ENCODE measurements around the gene SPSB4. TPM values are rescaled to one million over a fixed set of nuclear protein-coding genes. Genes with fewer than 3 reads are reported as not detected.

The SPSB4 gene
- total RNA-seq, 1 experiment from 2014 or later, result 0.23 TPM

GRCh38 chr3:141065841-141066805 lies 15.0 kb downstream of the SPSB4 start:
- DNase-seq, result no peak

DNA sequence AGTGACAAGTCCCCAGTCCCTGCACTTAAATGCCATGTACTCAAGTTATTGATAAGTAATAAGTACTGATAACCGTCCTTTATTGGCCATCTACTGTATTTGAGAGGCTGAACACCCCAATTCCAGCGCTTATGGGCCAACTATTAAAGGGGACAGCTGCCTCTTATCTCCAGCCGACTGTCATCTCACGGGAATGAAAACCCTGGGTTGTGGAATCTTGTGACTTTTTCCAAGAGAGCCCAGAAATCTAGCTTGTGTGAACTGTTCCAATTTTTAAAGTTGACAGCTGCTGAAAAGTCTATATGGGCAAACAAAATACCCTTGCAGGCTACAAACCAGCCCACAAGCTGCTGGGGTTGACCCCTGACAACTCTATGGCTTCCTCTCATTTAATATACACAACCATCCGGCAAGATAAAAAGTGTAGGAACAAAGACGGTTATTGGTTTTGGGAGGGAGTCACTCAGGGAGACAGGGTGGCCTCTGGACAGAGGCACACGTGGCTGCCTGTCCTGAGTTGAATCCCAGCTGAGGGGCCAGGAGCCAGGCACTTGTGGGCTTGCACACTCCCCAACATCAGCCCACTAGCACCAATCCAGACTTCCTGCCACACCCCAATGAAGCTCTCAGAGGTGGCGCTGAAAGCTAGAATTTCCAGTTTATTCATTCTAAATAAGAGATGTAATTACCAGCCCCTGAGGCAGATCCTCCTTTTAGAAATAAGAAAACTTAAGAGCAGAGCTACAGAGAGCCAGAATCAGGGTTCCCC lies 16.2 kb downstream of the SPSB4 start:
- Histone ChIP-seq H3K4me3 (no peak overlapping the region), H3K36me3 (no peaks in the 10 kb centered on the region), H3K9me3 (no peaks in the 10 kb centered on the region), H3K27me3 (0 out of 2 replicates have a peak, but pooled peaks cover 3% of the 10 kb centered on the region)
- no peak for DNase-seq

More at GRCh38 chr3:141065841-141066805, 15.0 kb downstream of the SPSB4 start:
- no peaks in the 10 kb centered on the region for H3K9me3 ChIP-seq
- H3K27me3 ChIP-seq, result 0 out of 2 replicates have a peak, but pooled peaks cover 3% of the 10 kb centered on the region
- H3K4me3 ChIP-seq, result no peak overlapping the region
- H3K36me3 ChIP-seq, result no peaks in the 10 kb centered on the region

DNA sequence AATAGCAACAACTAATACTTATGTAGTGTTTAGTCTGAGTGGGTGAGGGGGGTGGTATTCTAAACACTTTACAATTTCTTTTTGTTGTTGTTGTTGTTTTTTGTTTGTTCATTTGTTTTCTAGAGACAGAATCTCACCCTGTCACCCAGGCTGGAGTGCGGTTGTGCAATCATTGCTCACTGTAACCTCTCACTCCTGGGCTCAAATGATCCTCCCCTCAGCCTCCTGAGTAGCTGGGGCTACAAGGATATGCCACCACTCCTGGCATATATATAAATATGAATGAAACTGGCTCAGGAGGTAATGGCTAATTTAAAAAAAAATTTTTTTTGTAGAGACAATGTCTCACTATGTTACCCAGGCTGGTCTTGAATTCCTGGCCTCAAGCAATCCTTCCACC lies 19.1 kb downstream of the SPSB4 start:
- Histone ChIP-seq H3K9me3 (no peaks in the 10 kb centered on the region), H3K36me3 (no peaks in the 10 kb centered on the region), H3K27me3 (no peaks in the 10 kb centered on the region), H3K4me3 (no peak overlapping the region)
- DNase-seq, result no peak

- DNase-seq, result no peak
- Histone ChIP-seq H3K4me3 (no peak overlapping the region), H3K9me3 (no peaks in the 10 kb centered on the region), H3K36me3 (no peaks in the 10 kb centered on the region), H3K27me3 (no peaks in the 10 kb centered on the region)
Observed at GRCh38 chr3:141070727-141071357, 19.7 kb downstream of the SPSB4 start.

GRCh38 chr3:141071681-141072260 lies 20.6 kb downstream of the SPSB4 start:
- DNase-seq, result no peak
- Histone ChIP-seq H3K36me3 (no peaks in the 10 kb centered on the region), H3K27me3 (no peaks in the 10 kb centered on the region), H3K4me3 (no peak overlapping the region), H3K9me3 (no peaks in the 10 kb centered on the region)

GRCh38 chr3:141072950-141073349 lies 21.8 kb downstream of the SPSB4 start:
- DNase-seq, result no peak

GRCh38 chr3:141073580-141073979 lies 22.4 kb downstream of the SPSB4 start:
- H3K4me3 ChIP-seq, result no peak overlapping the region
- H3K36me3 ChIP-seq, result no peaks in the 10 kb centered on the region
- H3K27me3 ChIP-seq, result no peaks in the 10 kb centered on the region
- DNase-seq, result no peak
- H3K9me3 ChIP-seq, result no peaks in the 10 kb centered on the region

More at GRCh38 chr3:141072950-141073349, 21.8 kb downstream of the SPSB4 start:
- H3K9me3 ChIP-seq, result no peaks in the 10 kb centered on the region
- no peaks in the 10 kb centered on the region for H3K36me3 ChIP-seq
- H3K27me3 ChIP-seq, result no peaks in the 10 kb centered on the region
- H3K4me3 ChIP-seq, result no peak overlapping the region

DNA sequence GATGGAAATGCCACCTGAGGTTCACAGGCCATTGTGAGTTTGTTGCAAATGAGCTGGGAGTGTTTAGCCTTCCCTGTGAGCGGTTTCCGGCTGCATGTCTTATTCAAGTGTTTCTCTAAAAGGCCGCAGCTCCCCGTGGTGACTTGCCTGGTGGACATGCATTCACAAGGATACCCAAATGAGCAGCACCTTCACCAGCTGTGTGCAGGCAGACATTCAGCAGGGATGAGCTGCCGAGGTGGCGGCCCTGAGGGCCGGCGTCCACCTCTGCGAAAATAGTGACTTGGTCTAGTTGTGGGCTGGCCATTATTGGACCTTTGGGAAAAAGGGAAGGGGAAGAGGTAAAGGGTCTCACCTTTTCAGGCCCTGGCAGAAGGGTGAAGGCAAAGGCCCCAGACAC lies 23.4 kb downstream of the SPSB4 start:
- Histone ChIP-seq H3K36me3 (no peaks in the 10 kb centered on the region), H3K27me3 (no peaks in the 10 kb centered on the region), H3K4me3 (no peak overlapping the region), H3K9me3 (no peaks in the 10 kb centered on the region)
- DNase-seq, result no peak

DNA sequence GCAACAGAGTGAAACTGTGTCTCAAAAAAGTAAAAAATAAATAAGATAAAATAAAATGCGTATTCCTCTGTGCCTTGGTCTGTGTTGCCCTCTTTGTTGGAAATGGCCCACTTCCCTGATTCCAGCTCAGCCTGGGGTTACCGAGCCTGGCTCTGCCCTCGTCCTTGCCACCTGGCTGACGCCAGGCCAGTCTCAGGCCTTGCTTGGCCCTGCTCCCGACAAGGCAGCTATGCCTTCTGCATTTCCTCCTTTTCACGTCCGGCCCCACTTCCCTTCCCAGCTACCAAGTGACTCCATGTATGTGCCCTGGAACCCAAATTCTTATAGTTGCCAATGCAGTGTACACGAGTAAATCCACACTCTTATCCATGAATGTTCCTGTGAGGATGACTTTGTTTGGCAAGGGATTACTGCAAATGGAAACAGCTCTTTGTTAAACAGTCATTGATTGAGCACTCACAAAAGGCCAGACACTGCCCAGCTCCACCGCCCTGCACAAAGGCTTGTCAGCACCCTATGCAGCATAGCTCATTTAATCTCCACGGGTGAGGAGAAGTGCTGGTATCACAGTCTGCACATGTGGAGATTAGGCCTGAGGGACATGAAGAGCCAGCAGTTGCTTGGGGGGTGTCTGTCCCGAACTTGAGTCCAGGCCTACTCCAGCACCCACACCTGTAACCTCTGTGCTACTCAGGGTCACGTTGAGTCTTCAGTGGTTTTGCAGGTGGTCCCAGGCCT lies 25.1 kb downstream of the SPSB4 start:
- Histone ChIP-seq H3K4me3 (no peak overlapping the region), H3K9me3 (no peaks in the 10 kb centered on the region), H3K27me3 (no peaks in the 10 kb centered on the region), H3K36me3 (no peaks in the 10 kb centered on the region)
- DNase-seq, result no peak

DNA sequence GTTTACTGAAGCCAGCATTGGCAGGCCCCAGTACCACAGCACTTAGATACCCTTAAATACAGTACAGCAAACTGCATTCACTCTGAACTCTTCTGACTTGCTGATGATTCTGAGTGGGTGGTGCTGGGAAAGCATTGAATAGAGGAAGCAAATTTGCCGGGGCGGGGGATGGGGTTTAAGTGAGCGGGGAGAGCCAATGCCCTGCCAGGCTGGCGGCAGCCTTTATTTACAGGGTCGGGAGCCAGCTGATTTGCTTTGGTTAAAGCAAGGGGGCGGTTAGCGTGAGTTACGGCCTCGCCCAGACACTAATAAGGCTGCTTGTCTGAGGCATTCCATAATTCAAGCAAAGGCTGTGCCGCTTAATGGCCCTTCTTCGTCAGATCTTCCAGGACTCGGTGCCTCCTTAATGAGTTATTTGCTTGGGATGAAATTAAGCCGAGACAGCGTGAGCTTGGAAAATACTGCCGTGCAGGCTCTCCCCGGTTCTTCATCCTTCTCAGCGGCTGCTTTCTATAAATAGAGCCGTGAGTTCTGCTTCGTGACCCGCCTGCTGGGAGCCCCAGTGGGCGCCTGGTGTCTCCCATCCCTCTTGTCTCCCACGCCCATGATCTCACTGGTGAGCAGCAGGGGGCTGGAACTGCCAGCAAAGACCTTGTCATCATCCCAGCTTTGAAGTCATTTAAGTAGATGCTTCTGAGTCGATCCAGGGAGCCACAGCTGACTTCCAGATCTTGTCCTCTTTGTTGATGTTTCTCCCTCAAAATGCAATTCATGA lies 25.8 kb downstream of the SPSB4 start:
- DNase-seq, result peak; percentile 76
- Histone ChIP-seq H3K9me3 (no peaks in the 10 kb centered on the region), H3K36me3 (no peaks in the 10 kb centered on the region), H3K4me3 (peak overlapping the region; percentile 12; the same call in 1 of the 2 replicates), H3K27me3 (no peaks in the 10 kb centered on the region)

DNA sequence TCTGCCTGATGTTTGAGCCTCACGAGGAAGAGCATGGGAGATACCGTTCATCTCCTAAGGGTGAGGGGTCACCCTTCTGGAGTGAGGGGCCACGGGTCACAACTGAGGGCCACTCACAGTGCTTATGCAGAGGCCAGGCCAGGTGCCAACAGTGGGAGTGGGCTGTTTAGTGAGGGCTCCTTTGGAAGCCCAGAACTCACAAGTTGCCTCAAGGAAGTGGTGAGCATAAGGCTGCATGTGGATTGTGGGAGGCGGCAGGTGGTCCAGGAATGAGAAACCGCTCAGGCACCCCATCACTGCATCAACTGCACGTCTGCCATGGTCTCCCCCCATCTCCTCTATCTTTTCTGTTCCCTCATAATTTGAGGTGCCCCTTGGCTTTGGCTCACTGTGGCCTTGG lies 26.5 kb downstream of the SPSB4 start:
- Histone ChIP-seq H3K27me3 (no peaks in the 10 kb centered on the region), H3K36me3 (no peaks in the 10 kb centered on the region), H3K9me3 (no peaks in the 10 kb centered on the region), H3K4me3 (no peak overlapping the region)
- no peak for DNase-seq

DNA sequence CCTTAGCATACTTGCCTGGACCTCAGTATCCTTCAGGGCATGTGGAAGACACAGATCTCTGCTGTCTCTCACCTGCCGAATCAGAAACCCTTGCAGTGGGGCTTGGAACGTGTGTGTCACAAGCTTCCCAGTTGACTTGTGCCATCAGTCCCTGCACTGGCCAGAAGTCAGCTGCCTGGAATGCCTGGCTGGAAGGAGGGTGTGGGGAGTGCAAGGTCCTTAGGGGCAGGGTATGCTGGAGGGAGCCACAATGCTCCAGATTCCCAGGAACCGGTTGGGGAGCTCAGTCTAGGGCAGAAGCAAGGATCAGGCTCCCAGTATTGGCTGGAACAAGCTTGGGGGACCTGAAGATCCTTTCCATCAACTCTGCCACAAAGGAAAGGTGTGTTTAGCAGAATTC lies 27.1 kb downstream of the SPSB4 start:
- DNase-seq, result no peak
- Histone ChIP-seq H3K4me3 (no peak overlapping the region), H3K27me3 (no peaks in the 10 kb centered on the region), H3K36me3 (no peaks in the 10 kb centered on the region), H3K9me3 (no peaks in the 10 kb centered on the region)

GRCh38 chr3:141080431-141080830 lies 29.3 kb downstream of the SPSB4 start:
- H3K36me3 ChIP-seq, result no peaks in the 10 kb centered on the region
- no peaks in the 10 kb centered on the region for H3K27me3 ChIP-seq
- no peak overlapping the region for H3K4me3 ChIP-seq
- no peaks in the 10 kb centered on the region for H3K9me3 ChIP-seq
- no peak for DNase-seq

GRCh38 chr3:141081141-141081795 lies 30.1 kb downstream of the SPSB4 start:
- no peak overlapping the region for H3K4me3 ChIP-seq
- no peaks in the 10 kb centered on the region for H3K36me3 ChIP-seq
- H3K9me3 ChIP-seq, result no peaks in the 10 kb centered on the region
- DNase-seq, result no peak
- no peaks in the 10 kb centered on the region for H3K27me3 ChIP-seq

- peak; percentile 17 for DNase-seq
- Histone ChIP-seq H3K4me3 (no peak overlapping the region), H3K27me3 (no peaks in the 10 kb centered on the region), H3K36me3 (no peaks in the 10 kb centered on the region), H3K9me3 (no peaks in the 10 kb centered on the region)
Observed at GRCh38 chr3:141082064-141082463, 30.9 kb downstream of the SPSB4 start.

All from MG63 (cell line).